Type B pancreatic cell (in vitro differentiated cells): ENCODE results near the gene TBPL1. TPM values are rescaled to one million over a fixed set of nuclear protein-coding genes. Genes with fewer than 3 reads are reported as not detected.
"Not testable (repeated sequence)": the region's sequence is repeated elsewhere in the genome, so short reads cannot be mapped to it uniquely, and the experiment has no call there.

Experiments used
- DNase-seq: peaks from one replicate; pipeline ENCODE4 v3.0.0; 2021; ENCODE audit warnings: mixed read lengths; ENCODE audit not compliant: unreplicated experiment; ENCODE audit errors: extremely low spot score
- H3K27ac Mint-ChIP-seq: 2 replicates; pipeline ENCODE4 v1.8.0; 2021; ENCODE audit warnings: mild to moderate bottlenecking, mixed read lengths
- H3K27me3 Mint-ChIP-seq: 2 replicates; pipeline ENCODE4 v1.8.0; 2021; ENCODE audit warnings: mixed read lengths
- H3K36me3 Mint-ChIP-seq: 2 replicates; pipeline ENCODE4 v1.8.0; 2021; ENCODE audit warnings: mixed read lengths
- H3K4me1 Mint-ChIP-seq: one replicate; pipeline ENCODE4 v1.8.0; 2021; ENCODE audit warnings: mixed read lengths; ENCODE audit not compliant: unreplicated experiment
- H3K4me3 Mint-ChIP-seq: 2 replicates; pipeline ENCODE4 v1.8.0; 2021; ENCODE audit warnings: mild to moderate bottlenecking, mixed read lengths
- H3K9me3 Mint-ChIP-seq: 2 replicates; pipeline ENCODE4 v1.8.0; 2021; ENCODE audit warnings: mixed read lengths
- CTCF ChIP-seq: fragments of 200-600 bp; sonication (generic); conservative IDR thresholded peaks from 2 replicates; pipeline ENCODE4 v1.5.0; 2021; ENCODE audit warnings: antibody characterized with exemption, mild to moderate bottlenecking
- total RNA-seq: library from RNA; stranded (reverse); gene quantifications from 2 replicates; pipeline ENCODE4 v1.2.1, GENCODE V29; 2021; ENCODE audit warnings: low replicate concordance

Gene TBPL1
- total RNA-seq, 1 donor from 2014 or later, result 35.5 TPM

GRCh38 chr6:133972388-133972787, 19.4 kb downstream of the TBPL1 start:
- Mint-ChIP-seq H3K27ac (no peak overlapping the region), H3K36me3 (peaks cover 3% of the 10 kb centered on the region), H3K4me1 (peaks cover 7% of the 10 kb centered on the region), H3K4me3 (no peak overlapping the region), H3K9me3 (no peaks in the 10 kb centered on the region), H3K27me3 (no peaks in the 10 kb centered on the region)
- no peak for TF ChIP-seq CTCF
- DNase-seq, result no peak

- H3K4me3 Mint-ChIP-seq, result no peak overlapping the region
- peak overlapping the region; percentile 3 for H3K27ac Mint-ChIP-seq
- no peak for DNase-seq
- H3K27me3 Mint-ChIP-seq, result no peaks in the 10 kb centered on the region
- peaks cover 3% of the 10 kb centered on the region for H3K36me3 Mint-ChIP-seq
- H3K4me1 Mint-ChIP-seq, result peaks cover 10% of the 10 kb centered on the region
- H3K9me3 Mint-ChIP-seq, result no peaks in the 10 kb centered on the region
- TF ChIP-seq CTCF, result peak; percentile 87
Measured at GRCh38 chr6:133973109-133973971, 20.3 kb downstream of the TBPL1 start.

GRCh38 chr6:133977983-133978895, 25.2 kb downstream of the TBPL1 start:
- H3K27ac Mint-ChIP-seq, result no peak overlapping the region
- no peak for DNase-seq
- no peaks in the 10 kb centered on the region for H3K27me3 Mint-ChIP-seq
- no peak overlapping the region for H3K4me3 Mint-ChIP-seq
- peaks cover 16% of the 10 kb centered on the region for H3K4me1 Mint-ChIP-seq
- H3K36me3 Mint-ChIP-seq, result peaks cover 9% of the 10 kb centered on the region
- TF ChIP-seq CTCF, result no peak
- no peaks in the 10 kb centered on the region for H3K9me3 Mint-ChIP-seq

GRCh38 chr6:133978896-133979240, 25.8 kb downstream of the TBPL1 start:
- H3K4me1 Mint-ChIP-seq, result peaks cover 11% of the 10 kb centered on the region

GRCh38 chr6:133979269-133979963, 26.4 kb downstream of the TBPL1 start:
- not testable (repeated sequence) for H3K9me3 Mint-ChIP-seq
- peak overlapping the region; percentile 24 for H3K27ac Mint-ChIP-seq

More at GRCh38 chr6:133978896-133979240, 25.8 kb downstream of the TBPL1 start:
- Mint-ChIP-seq H3K36me3 (peaks cover 10% of the 10 kb centered on the region), H3K4me3 (no peak overlapping the region), H3K27ac (peak overlapping the region; percentile 24), H3K27me3 (no peaks in the 10 kb centered on the region), H3K9me3 (no peaks in the 10 kb centered on the region)
- DNase-seq, result no peak
- no peak for TF ChIP-seq CTCF

More at GRCh38 chr6:133979269-133979963, 26.4 kb downstream of the TBPL1 start:
- DNase-seq, H3K36me3 Mint-ChIP-seq, H3K4me3 Mint-ChIP-seq, H3K27me3 Mint-ChIP-seq: not testable (repeated sequence)
- H3K4me1 Mint-ChIP-seq, result peaks cover 11% of the 10 kb centered on the region
